GDM1 (cell line): ENCODE measurements around the gene KCNIP1.
A peak's percentile ranks its signal among the peaks of the same experiment; 100 is the strongest.
"Not testable (repeated sequence)": the region's sequence is repeated elsewhere in the genome, so short reads cannot be mapped to it uniquely, and the experiment has no call there.

Experiments used
- DNase-seq: peaks from one replicate; lab custom pipeline; 2025; lab: John Stamatoyannopoulos, UW

Gene KCNIP1

DNA sequence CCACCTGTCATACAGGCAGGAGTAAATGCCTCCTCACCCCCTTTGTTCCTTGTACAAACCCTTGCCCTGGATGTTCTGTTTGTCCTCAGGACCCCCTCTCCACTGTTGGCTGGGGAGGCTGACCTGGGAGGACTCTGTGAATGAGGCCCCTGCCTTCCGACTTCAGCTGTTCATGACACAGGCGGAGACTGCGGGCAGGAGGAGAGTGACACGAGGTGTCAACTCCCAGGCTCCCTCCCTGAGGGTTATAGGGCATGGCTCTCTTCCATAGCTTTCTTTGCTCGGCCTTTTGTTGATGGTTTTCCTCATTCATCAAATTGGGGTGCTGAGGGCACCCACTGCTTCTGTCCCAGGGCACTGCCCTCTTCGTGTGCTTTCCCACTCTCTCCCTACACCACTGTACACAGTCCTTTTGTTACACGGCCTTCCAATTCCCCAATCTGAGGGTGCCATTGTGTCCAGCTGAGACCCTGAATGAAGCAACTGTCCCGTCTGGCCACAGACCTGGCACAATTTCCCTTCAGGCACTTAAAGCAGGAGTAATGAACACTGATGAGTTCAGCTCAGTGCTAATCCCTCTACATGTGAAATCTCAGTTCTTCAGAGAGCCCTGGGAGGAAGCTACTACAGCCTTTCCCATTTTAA is 33.8 kb downstream of the KCNIP1 start:
- no peak for DNase-seq

DNA sequence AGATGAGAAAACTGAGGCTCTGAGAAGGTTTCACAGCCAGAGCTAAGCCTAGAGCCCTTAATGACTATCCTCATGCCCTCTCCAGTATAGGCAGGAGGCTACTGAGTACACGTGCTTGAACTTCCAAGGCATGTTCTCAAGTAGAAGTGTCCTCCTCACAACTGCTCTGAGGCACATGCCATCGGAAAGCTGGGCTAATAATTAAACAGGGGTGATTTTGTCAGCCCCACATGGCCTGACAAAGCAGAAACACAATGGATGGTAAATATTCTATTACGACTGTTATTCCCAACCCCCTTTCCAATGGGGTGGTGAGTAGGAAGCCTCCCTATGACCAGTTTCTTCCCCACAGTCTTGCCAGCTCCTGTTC is 34.3 kb downstream of the KCNIP1 start:
- DNase-seq: no peak

GRCh38 chr5:170538696-170539586 is 35.1 kb downstream of the KCNIP1 start:
- no peak for DNase-seq

DNA sequence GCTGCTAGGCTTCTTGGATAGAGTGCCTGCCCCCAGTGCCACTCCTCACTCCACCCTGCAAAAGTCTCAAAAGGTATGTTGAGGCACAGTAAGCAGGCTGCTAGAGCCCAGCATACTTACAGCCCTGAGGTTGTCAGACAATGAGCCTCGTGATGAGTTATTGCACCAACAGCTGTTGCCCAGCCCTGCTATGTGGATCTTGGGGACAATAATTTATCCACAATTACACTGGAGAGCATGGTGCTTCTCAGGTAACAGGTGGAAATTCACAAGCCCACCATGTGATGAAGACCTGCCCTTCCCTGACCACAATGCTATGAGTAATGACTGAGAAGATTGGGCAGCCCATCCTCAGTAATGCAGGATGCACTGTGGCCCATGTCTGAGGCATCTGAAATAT is 36.5 kb downstream of the KCNIP1 start:
- no peak for DNase-seq

DNA sequence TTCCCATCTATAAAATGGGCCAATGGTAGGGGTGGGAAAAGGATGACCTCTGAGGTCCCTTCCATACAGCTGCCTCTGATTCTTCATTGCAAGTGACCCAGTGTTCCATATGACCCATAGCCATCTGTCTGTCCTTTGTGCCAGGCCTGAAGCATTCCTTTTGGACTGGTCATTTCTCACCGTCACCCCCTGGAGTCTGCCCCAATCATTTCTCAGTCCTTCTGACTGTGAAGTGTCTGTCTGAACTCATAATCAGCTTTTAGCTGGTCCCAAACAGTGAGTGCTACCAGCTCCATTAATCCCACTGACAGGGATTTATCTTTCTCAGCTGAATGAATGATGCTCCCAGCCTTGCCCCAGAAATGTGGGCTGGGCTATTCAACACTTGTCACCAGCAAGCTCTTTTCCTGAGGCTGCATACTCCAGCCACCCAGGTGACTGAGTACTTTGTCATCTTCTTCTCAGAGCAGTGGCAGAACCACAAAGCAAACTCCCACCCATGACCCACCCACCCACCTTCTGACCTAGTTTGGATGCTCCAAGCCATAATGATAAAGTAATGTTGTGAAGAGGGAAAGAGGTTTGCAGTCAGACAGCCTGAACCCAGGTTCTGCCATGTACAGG is 37.4 kb downstream of the KCNIP1 start:
- DNase-seq: no peak

DNA sequence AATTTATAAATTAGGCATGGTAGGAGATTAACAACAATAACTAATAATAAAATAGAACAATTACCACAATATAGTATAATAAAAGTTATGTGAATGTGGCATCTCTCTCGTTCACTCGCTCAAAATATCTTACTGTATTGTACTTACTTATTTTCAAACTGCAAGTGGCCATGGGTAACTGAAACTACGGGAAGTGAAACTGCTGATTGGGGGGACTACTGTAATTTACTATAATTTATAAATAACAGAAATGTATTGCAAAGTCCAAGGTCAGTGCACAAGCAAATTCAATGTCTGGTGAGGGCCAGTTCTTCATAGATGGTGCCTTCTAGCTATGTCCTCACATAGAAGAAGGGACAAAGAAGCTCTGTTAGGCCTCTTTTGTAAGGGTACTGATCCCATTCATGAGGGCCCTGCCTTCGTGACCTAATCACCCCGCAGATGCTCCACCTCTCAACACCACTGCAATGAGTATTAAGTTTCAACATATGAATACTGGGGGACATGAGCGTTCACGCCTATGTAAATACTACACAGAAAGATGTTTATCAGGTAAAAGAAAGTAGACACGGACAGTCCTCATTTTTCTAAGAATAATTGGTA is 39.0 kb downstream of the KCNIP1 start:
- DNase-seq: no peak

GRCh38 chr5:170545313-170545712 is 41.5 kb downstream of the KCNIP1 start:
- no peak for DNase-seq

GRCh38 chr5:170545811-170546210 is 42.0 kb downstream of the KCNIP1 start:
- no peak for DNase-seq

DNA sequence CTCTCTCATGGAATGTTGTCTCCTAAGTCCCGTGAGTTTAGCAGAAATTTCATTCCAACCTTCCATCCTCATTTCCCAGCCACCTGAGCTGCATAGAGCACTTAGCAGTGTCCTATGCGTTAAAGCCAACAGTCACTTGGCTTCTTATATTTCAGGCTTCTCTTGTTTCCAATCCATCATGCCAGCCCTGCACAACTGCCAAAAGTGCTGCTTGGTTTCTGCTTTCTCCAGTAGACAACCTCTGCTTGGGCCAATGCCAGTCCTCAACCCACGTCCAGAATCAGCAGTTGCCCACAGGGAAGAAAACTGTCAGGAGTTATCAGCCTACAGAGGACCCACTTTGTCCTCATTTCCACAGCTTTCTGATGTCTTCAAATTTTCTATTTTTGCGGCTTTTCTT is 42.5 kb downstream of the KCNIP1 start:
- DNase-seq: no peak

DNA sequence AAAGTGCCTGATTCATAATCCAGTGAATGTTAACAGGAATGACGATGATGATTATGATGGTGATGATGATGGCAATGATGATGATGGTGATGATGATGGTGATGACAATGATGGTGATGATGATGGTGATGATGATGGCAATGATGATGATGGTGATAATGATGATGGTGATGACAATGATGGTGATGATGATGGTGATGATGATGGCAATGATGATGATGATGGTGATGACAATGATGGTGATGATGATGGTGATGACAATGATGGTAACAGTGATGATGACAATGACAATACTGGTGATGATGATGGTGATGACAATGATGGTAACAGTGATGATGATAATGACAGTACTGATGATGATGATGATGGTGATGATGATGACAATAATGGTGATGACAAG is 46.6 kb downstream of the KCNIP1 start:
- not testable (repeated sequence) for DNase-seq

GRCh38 chr5:170551076-170551475 is 47.3 kb downstream of the KCNIP1 start:
- no peak for DNase-seq

GRCh38 chr5:170551622-170552021 is 47.8 kb downstream of the KCNIP1 start:
- DNase-seq: no peak

DNA sequence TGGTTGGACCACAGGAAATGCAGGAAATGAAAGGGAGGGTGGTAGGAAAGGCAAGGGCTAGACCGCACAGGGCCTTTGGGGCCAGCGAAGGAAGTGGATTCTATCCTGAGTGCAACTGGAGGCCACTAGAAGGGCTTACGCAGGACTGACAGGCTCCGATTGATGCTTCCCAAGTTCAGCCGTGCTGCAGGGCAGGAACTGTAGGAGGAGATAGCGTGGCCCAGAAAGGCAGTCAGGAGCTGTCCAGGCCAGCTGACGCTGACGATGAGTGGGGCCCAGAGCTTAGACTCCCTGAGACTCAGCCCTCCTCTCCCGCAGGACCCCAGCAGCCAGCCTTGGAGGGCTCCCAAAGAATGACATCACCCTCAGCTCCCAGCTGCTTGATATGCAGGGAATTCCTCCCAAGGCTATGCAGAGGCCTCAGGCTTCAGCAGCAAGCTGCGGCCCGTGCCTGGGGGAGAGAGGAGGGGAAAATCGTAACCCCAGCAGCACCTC is 48.8 kb downstream of the KCNIP1 start:
- peak; percentile 90 for DNase-seq

DNA sequence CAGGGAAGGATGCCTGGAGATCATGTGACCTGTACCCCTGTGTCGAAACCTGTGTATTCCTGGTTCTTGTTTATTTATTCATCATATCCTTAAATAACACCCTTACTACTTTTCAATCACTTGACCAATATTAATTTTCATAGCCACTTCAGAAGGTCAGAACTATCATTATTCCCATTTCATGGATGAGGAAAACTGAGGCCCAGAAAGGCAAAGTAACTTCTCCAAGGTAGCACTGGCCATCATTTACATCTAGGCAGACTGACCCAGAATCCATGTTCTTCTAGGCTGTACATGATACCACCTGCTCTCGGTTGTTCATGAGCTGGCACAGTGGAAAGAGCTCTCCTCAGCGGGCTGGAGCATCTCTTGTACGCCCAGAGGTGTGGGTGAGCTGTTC is 49.4 kb downstream of the KCNIP1 start:
- no peak for DNase-seq

GRCh38 chr5:170554521-170555267 is 50.9 kb downstream of the KCNIP1 start:
- no peak for DNase-seq

DNA sequence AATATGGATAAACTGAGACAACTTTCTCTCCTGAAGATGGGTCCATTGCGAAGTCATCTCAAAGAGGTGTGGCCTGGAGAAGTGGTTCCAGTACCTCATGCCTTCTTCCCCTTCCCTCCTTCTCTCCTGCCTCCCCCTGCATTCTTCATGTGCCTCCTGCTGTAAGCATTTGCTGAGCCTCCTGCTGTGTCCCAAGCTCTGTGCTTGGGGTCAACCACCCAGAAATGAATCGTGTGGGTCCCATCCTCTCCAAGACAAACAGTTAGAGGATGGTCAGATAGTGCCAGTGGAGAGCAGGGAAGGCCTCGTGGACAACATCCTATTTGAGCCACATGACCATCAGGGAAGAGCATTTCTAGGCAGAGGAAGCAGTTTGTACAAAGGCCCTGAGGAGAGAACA is 53.5 kb downstream of the KCNIP1 start:
- DNase-seq: no peak

DNA sequence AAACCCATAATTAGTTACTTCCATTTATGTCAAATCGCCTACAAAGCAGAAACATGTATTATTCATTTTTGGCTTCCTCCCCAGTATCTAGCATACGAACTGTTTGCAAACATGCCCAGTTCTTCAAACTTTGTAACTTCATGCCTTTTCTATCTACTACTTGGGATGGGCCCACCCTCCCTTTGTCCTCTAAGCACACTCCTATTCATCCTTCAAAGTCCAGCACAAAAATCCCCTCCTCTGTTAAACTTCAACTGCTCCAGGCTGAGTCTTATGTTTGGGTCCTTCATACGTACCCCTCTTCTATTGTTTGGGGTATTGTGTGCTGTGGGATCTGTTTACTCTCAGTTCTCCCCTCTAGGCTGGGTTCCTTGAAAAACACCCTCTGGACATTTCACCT is 55.5 kb downstream of the KCNIP1 start:
- DNase-seq: no peak

DNA sequence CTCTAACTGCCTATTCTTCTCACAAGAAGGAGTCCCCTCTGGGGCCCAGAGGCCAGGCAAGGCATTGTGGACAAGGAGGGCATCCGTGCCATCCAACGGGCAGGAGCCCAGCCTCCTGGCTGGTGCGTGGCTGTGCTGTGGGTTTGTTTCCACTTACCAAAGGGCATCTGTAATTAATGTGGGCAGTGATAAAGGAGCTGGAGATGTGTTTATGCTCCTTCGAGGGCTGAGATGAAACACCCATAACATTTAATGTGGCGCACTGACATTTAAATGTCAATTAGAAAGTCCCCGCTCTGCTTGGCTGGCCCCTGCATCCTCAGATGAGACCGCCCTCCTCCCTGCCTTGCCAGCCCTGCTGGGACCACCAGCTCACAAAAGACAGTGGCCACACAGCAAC is 57.1 kb downstream of the KCNIP1 start:
- no peak for DNase-seq

- DNase-seq: no peak
These were observed 58.5 kb downstream of the KCNIP1 start for GRCh38 chr5:170562166-170562874.

GRCh38 chr5:170562875-170563228 is 59.0 kb downstream of the KCNIP1 start:
- no peak for DNase-seq

DNA sequence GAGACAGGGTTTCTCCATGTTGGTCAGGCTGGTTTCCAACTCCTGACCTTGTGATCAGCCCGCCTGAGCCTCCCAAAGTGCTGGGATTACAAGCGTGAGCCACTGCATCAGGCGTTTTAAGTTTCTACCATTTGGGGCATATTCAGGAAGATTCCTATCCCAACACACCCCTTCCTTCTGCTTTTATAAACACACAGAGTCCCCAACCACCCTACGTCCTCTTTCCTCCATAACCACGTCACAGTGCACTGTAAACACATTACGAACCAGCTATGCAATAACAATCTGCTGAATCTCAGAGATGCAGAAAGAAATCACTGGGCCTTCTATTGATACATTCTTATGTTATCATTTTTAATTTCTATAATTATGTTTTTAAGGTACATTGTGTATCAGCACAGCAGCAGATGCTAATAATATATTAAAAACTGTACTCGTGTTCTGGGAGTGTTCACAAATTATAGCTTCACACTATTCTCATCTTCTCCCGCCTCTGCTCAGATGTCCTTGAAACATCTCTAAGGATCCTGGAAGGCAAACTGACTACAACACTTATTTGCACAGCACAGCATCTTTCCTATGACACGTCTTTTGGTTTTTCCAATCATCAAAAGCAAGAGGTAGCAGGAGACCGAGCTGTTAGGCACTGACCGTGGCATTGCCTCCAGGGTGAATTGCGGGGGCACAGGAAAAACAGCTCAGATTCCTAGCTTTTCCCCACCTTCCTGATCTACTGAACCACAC is 60.2 kb downstream of the KCNIP1 start:
- no peak for DNase-seq
